AG09319 (cell line): ENCODE results near the gene BTBD6.

Source experiments
- DNase-seq: peaks from one replicate; pipeline ENCODE4 v3.0.0-alpha.2; 2010; ENCODE audit warnings: low read depth; ENCODE audit errors: extremely low read depth
- TF ChIP-seq, protein P1 (sequence below): IDR thresholded peaks from 2 replicates; pipeline ENCODE4 v1.5.1; 2011; ENCODE audit warnings: low read depth, mild to moderate bottlenecking, inconsistent platforms, low read length, moderate library complexity

BTBD6 gene

GRCh38 chr14:105224845-105225570, 23.3 kb upstream of the BTBD6 start:
- TF ChIP-seq, protein P1, sequence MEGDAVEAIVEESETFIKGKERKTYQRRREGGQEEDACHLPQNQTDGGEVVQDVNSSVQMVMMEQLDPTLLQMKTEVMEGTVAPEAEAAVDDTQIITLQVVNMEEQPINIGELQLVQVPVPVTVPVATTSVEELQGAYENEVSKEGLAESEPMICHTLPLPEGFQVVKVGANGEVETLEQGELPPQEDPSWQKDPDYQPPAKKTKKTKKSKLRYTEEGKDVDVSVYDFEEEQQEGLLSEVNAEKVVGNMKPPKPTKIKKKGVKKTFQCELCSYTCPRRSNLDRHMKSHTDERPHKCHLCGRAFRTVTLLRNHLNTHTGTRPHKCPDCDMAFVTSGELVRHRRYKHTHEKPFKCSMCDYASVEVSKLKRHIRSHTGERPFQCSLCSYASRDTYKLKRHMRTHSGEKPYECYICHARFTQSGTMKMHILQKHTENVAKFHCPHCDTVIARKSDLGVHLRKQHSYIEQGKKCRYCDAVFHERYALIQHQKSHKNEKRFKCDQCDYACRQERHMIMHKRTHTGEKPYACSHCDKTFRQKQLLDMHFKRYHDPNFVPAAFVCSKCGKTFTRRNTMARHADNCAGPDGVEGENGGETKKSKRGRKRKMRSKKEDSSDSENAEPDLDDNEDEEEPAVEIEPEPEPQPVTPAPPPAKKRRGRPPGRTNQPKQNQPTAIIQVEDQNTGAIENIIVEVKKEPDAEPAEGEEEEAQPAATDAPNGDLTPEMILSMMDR, result no peak
- DNase-seq, result no peak

DNA sequence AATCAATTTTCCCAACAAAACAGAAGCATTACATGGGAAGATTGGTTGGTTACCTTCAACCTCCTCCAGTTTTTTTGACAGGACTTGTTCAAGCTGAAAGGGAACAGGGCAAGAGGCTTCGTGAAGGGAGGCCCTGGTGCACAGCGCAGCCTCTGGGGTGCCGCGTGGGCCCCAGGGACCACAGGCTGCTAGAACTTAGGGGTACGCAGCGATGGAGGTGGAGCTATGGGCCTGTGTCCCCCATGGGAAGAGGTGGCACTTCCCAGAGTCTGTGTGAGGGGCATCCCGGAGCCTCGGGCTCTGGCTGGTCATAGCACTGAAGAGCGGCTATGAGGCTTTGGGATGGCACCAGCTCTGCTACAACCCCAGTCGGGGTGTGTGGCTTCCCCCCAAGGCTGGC, 22.1 kb upstream of the BTBD6 start:
- TF ChIP-seq, protein P1, result no peak
- no peak for DNase-seq

DNA sequence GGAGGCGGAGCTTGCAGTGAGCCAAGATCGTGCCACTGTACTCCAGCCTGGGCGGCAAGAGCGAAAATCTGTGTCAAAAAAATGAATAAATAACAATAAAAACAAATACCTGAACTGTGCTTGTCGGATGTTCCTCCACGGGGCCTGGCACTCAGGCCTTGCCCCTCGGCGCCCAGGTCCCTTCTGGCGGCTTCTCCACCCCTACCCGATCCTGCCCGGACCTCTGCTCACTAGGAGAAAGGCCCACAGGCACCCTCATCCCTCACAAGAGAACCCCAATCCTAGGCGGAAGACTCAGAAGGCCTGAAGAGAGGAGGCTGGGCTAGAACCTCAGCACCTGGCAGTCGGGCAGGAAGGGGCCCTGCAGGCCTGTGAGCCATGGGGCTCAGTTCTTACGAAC, 21.0 kb upstream of the BTBD6 start:
- DNase-seq, result no peak
- TF ChIP-seq, protein P1, result no peak

DNA sequence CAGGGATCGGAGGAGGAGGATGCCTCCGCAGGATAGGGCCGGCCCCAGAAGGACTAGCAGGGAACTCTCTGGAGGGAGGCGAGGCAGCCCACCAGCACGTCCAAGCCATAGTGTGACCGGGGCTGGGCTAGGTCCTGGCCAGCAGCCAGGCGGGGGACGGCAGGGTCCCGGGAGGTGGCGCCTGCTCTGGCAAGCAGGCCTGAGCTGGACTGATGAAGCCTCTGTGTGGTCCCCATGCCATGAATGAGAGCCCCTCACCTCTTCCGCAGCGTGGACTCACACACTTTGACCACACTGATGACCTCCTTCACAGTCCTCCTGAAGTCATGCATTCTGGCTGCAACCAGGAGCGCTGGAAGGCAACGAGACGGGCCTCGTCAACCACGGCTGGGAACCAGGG, 19.8 kb upstream of the BTBD6 start:
- TF ChIP-seq, protein P1, result no peak
- no peak for DNase-seq

GRCh38 chr14:105229099-105229655, 19.2 kb upstream of the BTBD6 start:
- TF ChIP-seq, protein P1, result no peak
- no peak for DNase-seq

- no peak for DNase-seq
- TF ChIP-seq, protein P1, result no peak
Measured at GRCh38 chr14:105240811-105241576, 7.3 kb upstream of the BTBD6 start.

DNA sequence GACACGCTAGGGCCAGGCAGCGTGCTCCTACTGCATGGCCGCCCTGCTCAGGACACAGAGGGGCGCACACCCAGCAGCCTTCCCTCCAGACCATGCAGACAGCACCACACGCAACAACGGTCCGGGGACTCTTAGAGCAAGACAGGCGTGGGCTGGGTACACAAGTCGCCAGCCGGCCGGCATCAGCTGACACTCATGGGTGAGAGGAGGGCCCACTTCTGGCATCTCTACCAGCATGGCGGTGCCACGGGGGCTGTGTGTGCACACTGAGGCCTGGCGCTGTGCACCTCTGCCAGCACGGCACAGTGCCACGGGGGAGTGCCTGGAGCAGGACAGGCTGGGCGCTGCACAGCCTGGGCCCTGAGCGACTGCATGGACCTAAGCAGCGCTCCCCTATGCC, 6.7 kb upstream of the BTBD6 start:
- TF ChIP-seq, protein P1, result no peak
- no peak for DNase-seq
